DOHH2 (cell line): ENCODE data around the gene CAMTA1.

Source experiments
- H3F3A ChIP-seq: fragments of 200-600 bp; sonication (generic), shearing (Covaris generic); 2 replicates; pipeline ENCODE4 v1.6.0; 2016; ENCODE audit warnings: antibody characterized with exemption, mild to moderate bottlenecking; ENCODE audit not compliant: control insufficient read depth, insufficient read depth
- H3K27ac ChIP-seq: fragments of 200-600 bp; sonication (generic); 2 replicates; pipeline ENCODE4 v1.5.1; 2014; ENCODE audit warnings: low read depth, mild to moderate bottlenecking, low read length, moderate library complexity
- H3K27me3 ChIP-seq: fragments of 200-600 bp; sonication (generic); 2 replicates; pipeline ENCODE4 v1.6.1; 2014; ENCODE audit warnings: mild to moderate bottlenecking, low read length, mixed read lengths; ENCODE audit not compliant: control insufficient read depth
- H3K36me3 ChIP-seq: fragments of 200-600 bp; sonication (generic); 2 replicates; pipeline ENCODE4 v1.6.1; 2014; ENCODE audit warnings: mild to moderate bottlenecking, low read length, moderate library complexity, mixed read lengths; ENCODE audit not compliant: control insufficient read depth
- H3K4me1 ChIP-seq: fragments of 200-600 bp; sonication (generic); 2 replicates; pipeline ENCODE4 v1.6.1; 2014; ENCODE audit warnings: mild to moderate bottlenecking, low read length, mixed read lengths; ENCODE audit not compliant: control insufficient read depth
- H3K4me2 ChIP-seq: fragments of 200-600 bp; sonication (generic); 2 replicates; pipeline ENCODE4 v1.6.0; 2014; ENCODE audit warnings: mild to moderate bottlenecking, low read length, moderate library complexity
- H3K4me3 ChIP-seq: fragments of 200-600 bp; sonication (generic); 2 replicates; pipeline ENCODE4 v1.5.1; 2014; ENCODE audit warnings: mild to moderate bottlenecking, low read length, mixed read lengths
- H3K79me2 ChIP-seq: fragments of 200-600 bp; sonication (generic); 2 replicates; pipeline ENCODE4 v1.6.1; 2014; ENCODE audit warnings: mild to moderate bottlenecking, low read length, mixed read lengths; ENCODE audit not compliant: control insufficient read depth
- H3K9me2 ChIP-seq: fragments of 200-600 bp; sonication (generic); replicated peaks from 2 replicates; pipeline ENCODE4 v1.6.1; 2014; ENCODE audit warnings: mild to moderate bottlenecking, low read length, mixed read lengths; ENCODE audit not compliant: control insufficient read depth
- H3K9me3 ChIP-seq: fragments of 200-600 bp; sonication (generic); 2 replicates; pipeline ENCODE4 v1.6.1; 2014; ENCODE audit warnings: antibody characterized with exemption, low read length, mixed read lengths; ENCODE audit not compliant: control insufficient read depth, insufficient read depth
- H4K20me1 ChIP-seq: fragments of 200-600 bp; sonication (generic); 2 replicates; pipeline ENCODE4 v1.6.0; 2014; ENCODE audit warnings: low read depth, mild to moderate bottlenecking, antibody characterized with exemption, low read length, moderate library complexity; ENCODE audit not compliant: control insufficient read depth, insufficient read depth
- EZH2phosphoT487 ChIP-seq: fragments of 200-600 bp; sonication (generic); IDR thresholded peaks from 2 replicates; pipeline ENCODE4 v1.6.1; 2017; ENCODE audit warnings: borderline replicate concordance, mild to moderate bottlenecking, antibody characterized with exemption, low read length, moderate library complexity, mixed read lengths
- TF ChIP-seq, protein P1 (sequence below): fragments of 200-600 bp; sonication (generic); IDR thresholded peaks from one replicate; pipeline ENCODE4 v1.5.1; 2014; ENCODE audit warnings: antibody characterized with exemption, mild to moderate bottlenecking, low read depth, low read length; ENCODE audit not compliant: poor library complexity, severe bottlenecking

Gene CAMTA1

DNA sequence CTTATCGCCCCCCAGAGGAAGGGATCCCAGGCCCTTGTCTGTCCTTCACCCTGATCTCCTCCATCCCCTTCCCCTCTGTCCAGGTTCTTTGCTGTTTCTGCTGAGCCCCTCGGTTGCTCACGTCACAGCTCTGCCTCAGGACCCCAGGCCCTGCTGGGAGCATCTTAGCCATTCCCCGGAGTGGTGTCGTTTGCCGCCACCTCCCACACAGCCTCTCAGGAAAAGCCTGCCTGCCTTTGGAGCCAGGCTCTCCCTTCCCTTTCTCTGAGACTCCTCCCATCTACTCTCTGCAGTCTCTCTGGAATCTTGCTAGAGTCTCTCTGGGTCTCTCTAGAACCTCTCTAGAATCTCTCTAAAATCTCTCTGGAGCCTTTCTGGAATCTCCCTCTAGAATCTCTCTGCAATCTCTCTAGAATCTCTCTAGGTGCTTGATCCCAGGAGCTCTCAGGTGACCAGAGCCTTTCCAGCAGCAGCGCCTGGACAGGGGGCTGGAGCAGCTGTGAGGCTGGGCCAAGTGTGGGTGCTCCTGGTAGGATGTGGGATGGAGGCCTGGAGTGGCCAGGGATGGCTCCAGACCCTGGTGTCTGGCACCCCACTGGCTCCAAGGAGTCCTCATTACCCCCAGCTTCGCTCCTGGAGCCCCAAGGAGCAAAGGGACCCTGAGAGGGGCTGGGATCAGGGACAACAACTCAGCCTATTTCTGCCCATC lies 702.7 kb downstream of the CAMTA1 start:
- no peak overlapping the region for H3K27ac ChIP-seq
- H3K4me1 ChIP-seq = no peaks in the 10 kb centered on the region
- H3K79me2 ChIP-seq = no peaks in the 10 kb centered on the region
- H3F3A ChIP-seq = no peaks in the 10 kb centered on the region
- no peak overlapping the region for H3K4me2 ChIP-seq
- H3K36me3 ChIP-seq = no peaks in the 10 kb centered on the region
- H3K27me3 ChIP-seq = no peaks in the 10 kb centered on the region
- no peaks in the 10 kb centered on the region for H3K9me2 ChIP-seq
- H3K4me3 ChIP-seq = no peak overlapping the region
- H4K20me1 ChIP-seq = no peaks in the 10 kb centered on the region
- TF ChIP-seq EZH2phosphoT487 = no peak
- TF ChIP-seq, protein P1, sequence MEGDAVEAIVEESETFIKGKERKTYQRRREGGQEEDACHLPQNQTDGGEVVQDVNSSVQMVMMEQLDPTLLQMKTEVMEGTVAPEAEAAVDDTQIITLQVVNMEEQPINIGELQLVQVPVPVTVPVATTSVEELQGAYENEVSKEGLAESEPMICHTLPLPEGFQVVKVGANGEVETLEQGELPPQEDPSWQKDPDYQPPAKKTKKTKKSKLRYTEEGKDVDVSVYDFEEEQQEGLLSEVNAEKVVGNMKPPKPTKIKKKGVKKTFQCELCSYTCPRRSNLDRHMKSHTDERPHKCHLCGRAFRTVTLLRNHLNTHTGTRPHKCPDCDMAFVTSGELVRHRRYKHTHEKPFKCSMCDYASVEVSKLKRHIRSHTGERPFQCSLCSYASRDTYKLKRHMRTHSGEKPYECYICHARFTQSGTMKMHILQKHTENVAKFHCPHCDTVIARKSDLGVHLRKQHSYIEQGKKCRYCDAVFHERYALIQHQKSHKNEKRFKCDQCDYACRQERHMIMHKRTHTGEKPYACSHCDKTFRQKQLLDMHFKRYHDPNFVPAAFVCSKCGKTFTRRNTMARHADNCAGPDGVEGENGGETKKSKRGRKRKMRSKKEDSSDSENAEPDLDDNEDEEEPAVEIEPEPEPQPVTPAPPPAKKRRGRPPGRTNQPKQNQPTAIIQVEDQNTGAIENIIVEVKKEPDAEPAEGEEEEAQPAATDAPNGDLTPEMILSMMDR = no peak
- no peaks in the 10 kb centered on the region; the same call in 1 of the 2 replicates for H3K9me3 ChIP-seq

GRCh38 chr1:7488475-7488842 lies 703.2 kb downstream of the CAMTA1 start:
- no peak overlapping the region for H3K4me2 ChIP-seq
- no peak for TF ChIP-seq EZH2phosphoT487
- TF ChIP-seq, protein P1 = no peak
- no peaks in the 10 kb centered on the region for H3K27me3 ChIP-seq
- no peaks in the 10 kb centered on the region for H3K9me2 ChIP-seq
- H3K4me3 ChIP-seq = no peak overlapping the region
- no peaks in the 10 kb centered on the region for H3K4me1 ChIP-seq
- no peaks in the 10 kb centered on the region for H3K36me3 ChIP-seq
- no peaks in the 10 kb centered on the region for H3K79me2 ChIP-seq
- H3K9me3 ChIP-seq = no peaks in the 10 kb centered on the region; the same call in 1 of the 2 replicates
- H4K20me1 ChIP-seq = no peaks in the 10 kb centered on the region
- H3F3A ChIP-seq = no peaks in the 10 kb centered on the region
- H3K27ac ChIP-seq = no peak overlapping the region

DNA sequence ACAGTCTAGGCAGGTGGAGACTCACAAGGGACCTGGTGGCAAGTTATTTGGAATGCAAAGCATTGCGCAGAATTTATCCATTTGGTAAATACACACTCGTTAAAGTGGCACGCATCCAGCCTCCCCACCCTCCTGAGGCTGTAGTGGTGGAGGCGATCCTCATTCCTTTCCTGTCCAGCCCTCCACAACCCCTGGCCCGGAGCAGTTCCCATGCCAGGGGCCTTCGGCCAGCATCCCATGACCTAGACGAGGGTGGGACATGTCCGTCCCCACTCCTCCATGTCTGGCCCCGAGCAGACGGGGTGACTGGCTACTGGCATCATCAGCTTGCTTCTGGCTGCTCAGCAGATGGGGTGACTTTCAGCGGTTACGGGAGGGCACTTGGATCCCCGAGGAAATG lies 704.3 kb downstream of the CAMTA1 start:
- Histone ChIP-seq H3F3A (no peaks in the 10 kb centered on the region), H3K79me2 (no peaks in the 10 kb centered on the region)

More for the DNA sequence above, 704.3 kb downstream of the CAMTA1 start:
- no peaks in the 10 kb centered on the region for H3K36me3 ChIP-seq
- no peak for TF ChIP-seq EZH2phosphoT487
- TF ChIP-seq, protein P1 = no peak
- no peaks in the 10 kb centered on the region; the same call in 1 of the 2 replicates for H3K9me3 ChIP-seq
- no peak overlapping the region for H3K4me2 ChIP-seq
- no peak overlapping the region for H3K4me3 ChIP-seq
- no peaks in the 10 kb centered on the region for H4K20me1 ChIP-seq
- H3K27ac ChIP-seq = no peak overlapping the region
- H3K9me2 ChIP-seq = no peaks in the 10 kb centered on the region
- H3K4me1 ChIP-seq = no peaks in the 10 kb centered on the region
- H3K27me3 ChIP-seq = no peaks in the 10 kb centered on the region
